ENCODE results near the gene PALD1.

The PALD1 gene

GRCh38 chr10:70615784-70616522 is 137.4 kb downstream of the PALD1 start:
- peak; percentile 12 for DNase-seq

- DNase-seq: no peak
These were observed 138.2 kb downstream of the PALD1 start for GRCh38 chr10:70616761-70617160.
